Activated T-cell treated with anti-CD3 and anti-CD28 coated beads, Interleukin-2, amount 50 U/mL, for 4 hours (primary cell): ENCODE data around the gene ZNF175. TPM values are rescaled to one million over a fixed set of nuclear protein-coding genes. Genes with fewer than 3 reads are reported as not detected.

ENCODE experiments used
- ATAC-seq, 2 donors: fragments of 200-7000 bp; cut with Tn5 transposase; one replicate each; pipeline ENCODE4 v1.10.0; 2021
- DNase-seq: peaks from one replicate; pipeline ENCODE4 v3.0.0-alpha.2; 2020
- H3K27me3 Mint-ChIP-seq: one replicate; pipeline ENCODE4 v1.8.0; 2021; ENCODE audit warnings: low read depth, mixed read lengths
- H3K36me3 Mint-ChIP-seq: one replicate; pipeline ENCODE4 v1.8.0; 2022; ENCODE audit warnings: mixed read lengths; ENCODE audit not compliant: insufficient read depth
- H3K4me1 Mint-ChIP-seq: one replicate; pipeline ENCODE4 v1.8.0; 2021; ENCODE audit warnings: low read depth, mixed read lengths
- H3K4me3 Mint-ChIP-seq: one replicate; pipeline ENCODE4 v1.8.0; 2021; ENCODE audit warnings: mild to moderate bottlenecking, moderate library complexity, mixed read lengths
- H3K9me3 Mint-ChIP-seq: one replicate; pipeline ENCODE4 v1.8.0; 2021; ENCODE audit warnings: mixed read lengths
- total RNA-seq, 3 donors: library from RNA; stranded (reverse); gene quantifications; one replicate each; pipeline ENCODE4 v1.2.1, GENCODE V29; 2021

The ZNF175 gene
- total RNA-seq, 3 donors from 2014 or later: 5.3 to 7.5 (median 6.0) TPM

- Mint-ChIP-seq H3K4me1 (peaks cover 21% of the 10 kb centered on the region), H3K27me3 (no peaks in the 10 kb centered on the region), H3K4me3 (no peak overlapping the region), H3K9me3 (peaks cover 36% of the 10 kb centered on the region), H3K36me3 (peaks cover 28% of the 10 kb centered on the region)
- ATAC-seq: no peak
- no peak for DNase-seq
Observed at GRCh38 chr19:51590441-51590840, 19.4 kb downstream of the ZNF175 start.

GRCh38 chr19:51592521-51592920 lies 21.4 kb downstream of the ZNF175 start:
- no peak overlapping the region for H3K4me3 Mint-ChIP-seq
- H3K36me3 Mint-ChIP-seq: peaks cover 8% of the 10 kb centered on the region
- H3K4me1 Mint-ChIP-seq: peaks cover 21% of the 10 kb centered on the region
- peaks cover 5% of the 10 kb centered on the region for H3K27me3 Mint-ChIP-seq
- no peak for DNase-seq
- peaks cover 17% of the 10 kb centered on the region for H3K9me3 Mint-ChIP-seq
- ATAC-seq: no peak

- ATAC-seq (no peak), DNase-seq (no peak)
- peaks cover 8% of the 10 kb centered on the region for H3K36me3 Mint-ChIP-seq
- H3K4me1 Mint-ChIP-seq: peaks cover 21% of the 10 kb centered on the region
- H3K9me3 Mint-ChIP-seq: peaks cover 9% of the 10 kb centered on the region
- peaks cover 9% of the 10 kb centered on the region for H3K27me3 Mint-ChIP-seq
- peak overlapping the region; percentile 93 for H3K4me3 Mint-ChIP-seq
Observed at GRCh38 chr19:51593138-51593890, 22.2 kb downstream of the ZNF175 start.

- Mint-ChIP-seq H3K36me3 (peaks cover 8% of the 10 kb centered on the region), H3K9me3 (peaks cover 5% of the 10 kb centered on the region), H3K27me3 (peaks cover 9% of the 10 kb centered on the region), H3K4me1 (peaks cover 21% of the 10 kb centered on the region), H3K4me3 (peak overlapping the region; percentile 93)
- DNase-seq (peak; percentile 94), ATAC-seq (peak; percentile 100)
Observed at GRCh38 chr19:51593969-51594773, 23.1 kb downstream of the ZNF175 start.

GRCh38 chr19:51594774-51595109 lies 23.7 kb downstream of the ZNF175 start:
- peaks cover 21% of the 10 kb centered on the region for H3K4me1 Mint-ChIP-seq
- ATAC-seq (peak; percentile 1 to 10), DNase-seq (no peak)
- H3K36me3 Mint-ChIP-seq: peaks cover 4% of the 10 kb centered on the region
- H3K9me3 Mint-ChIP-seq: no peaks in the 10 kb centered on the region
- H3K4me3 Mint-ChIP-seq: peak overlapping the region; percentile 93
- peaks cover 10% of the 10 kb centered on the region for H3K27me3 Mint-ChIP-seq

GRCh38 chr19:51595190-51596175 lies 24.4 kb downstream of the ZNF175 start:
- Mint-ChIP-seq H3K4me3 (peak overlapping the region; percentile 93), H3K4me1 (peaks cover 24% of the 10 kb centered on the region), H3K9me3 (no peaks in the 10 kb centered on the region), H3K36me3 (peaks cover 2% of the 10 kb centered on the region), H3K27me3 (peaks cover 18% of the 10 kb centered on the region)
- ATAC-seq (no peak), DNase-seq (no peak)

- Mint-ChIP-seq H3K4me3 (no peak overlapping the region), H3K36me3 (peaks cover 2% of the 10 kb centered on the region), H3K9me3 (no peaks in the 10 kb centered on the region), H3K27me3 (peaks cover 37% of the 10 kb centered on the region), H3K4me1 (peaks cover 22% of the 10 kb centered on the region)
- DNase-seq (no peak), ATAC-seq (no peak)
Observed at GRCh38 chr19:51598159-51598915, 27.3 kb downstream of the ZNF175 start.

- Mint-ChIP-seq H3K36me3 (peaks cover 1% of the 10 kb centered on the region), H3K9me3 (no peaks in the 10 kb centered on the region), H3K27me3 (peaks cover 37% of the 10 kb centered on the region), H3K4me3 (no peak overlapping the region), H3K4me1 (peaks cover 15% of the 10 kb centered on the region)
- DNase-seq (no peak), ATAC-seq (no peak)
Observed at GRCh38 chr19:51599084-51599483, 28.0 kb downstream of the ZNF175 start.

GRCh38 chr19:51600940-51601580 lies 30.0 kb downstream of the ZNF175 start:
- peak; percentile 41 to 57 for ATAC-seq
- Mint-ChIP-seq H3K27me3 (peaks cover 42% of the 10 kb centered on the region), H3K4me1 (peaks cover 3% of the 10 kb centered on the region), H3K4me3 (no peak overlapping the region), H3K9me3 (peaks cover 3% of the 10 kb centered on the region), H3K36me3 (no peaks in the 10 kb centered on the region)
- DNase-seq: no peak

GRCh38 chr19:51602189-51602854 lies 31.2 kb downstream of the ZNF175 start:
- no peaks in the 10 kb centered on the region for H3K36me3 Mint-ChIP-seq
- H3K4me3 Mint-ChIP-seq: no peak overlapping the region
- peaks cover 8% of the 10 kb centered on the region for H3K4me1 Mint-ChIP-seq
- H3K27me3 Mint-ChIP-seq: peaks cover 39% of the 10 kb centered on the region
- DNase-seq (no peak), ATAC-seq (no peak)
- peaks cover 3% of the 10 kb centered on the region for H3K9me3 Mint-ChIP-seq

GRCh38 chr19:51607077-51607476 lies 36.0 kb downstream of the ZNF175 start:
- DNase-seq (no peak), ATAC-seq (peak; percentile 82 to 88)
- Mint-ChIP-seq H3K27me3 (peaks cover 30% of the 10 kb centered on the region), H3K9me3 (peaks cover 8% of the 10 kb centered on the region), H3K4me3 (no peak overlapping the region), H3K36me3 (peaks cover 3% of the 10 kb centered on the region), H3K4me1 (peaks cover 8% of the 10 kb centered on the region)

GRCh38 chr19:51607920-51608562 lies 37.0 kb downstream of the ZNF175 start:
- Mint-ChIP-seq H3K36me3 (peaks cover 3% of the 10 kb centered on the region), H3K9me3 (peaks cover 17% of the 10 kb centered on the region), H3K27me3 (peaks cover 30% of the 10 kb centered on the region), H3K4me3 (no peak overlapping the region), H3K4me1 (peaks cover 8% of the 10 kb centered on the region)
- DNase-seq (peak; percentile 41), ATAC-seq (no peak)
